Measurements from ENCODE around the gene RPL5. TPM values are rescaled to one million over a fixed set of nuclear protein-coding genes. Genes with fewer than 3 reads are reported as not detected.

RPL5 gene
- total and polyA plus RNA-seq, 2 donors (not counting 1 experiment from before 2014, with no cell fraction given): 1,198 to 2,145 TPM

GRCh38 chr1:92870591-92870990 is 38.8 kb downstream of the RPL5 start:
- Histone ChIP-seq H2AFZ (ENCODE audit: low read length) (no peak overlapping the region), H3K4me2 (ENCODE audit: extremely low read depth, insufficient read depth, low read length) (no peak overlapping the region), H3K27ac (ENCODE audit: insufficient read depth, low read length) (no peak overlapping the region), H3K36me3 (ENCODE audit: control insufficient read depth, insufficient read depth, low read length) (no peaks in the 10 kb centered on the region), H4K20me1 (ENCODE audit: control insufficient read depth, extremely low read depth, insufficient read depth, low read length) (no peaks in the 10 kb centered on the region), H3K9me3 (ENCODE audit: control insufficient read depth, insufficient read depth, low read depth, low read length) (no peaks in the 10 kb centered on the region), H3K79me2 (ENCODE audit: control insufficient read depth, insufficient read depth, low read length) (no peaks in the 10 kb centered on the region), H3K4me1 (ENCODE audit: control insufficient read depth, extremely low read depth, insufficient read depth, low read length) (no peaks in the 10 kb centered on the region), H3K9ac (ENCODE audit: insufficient read depth, low read length) (no peak overlapping the region), H3K4me3 (replicated peaks in 1 of 4; ENCODE audit: control extremely low read depth in 1 of 4, insufficient read depth in 1 of 4, low read depth in 3 of 4, low read length in 4 of 4) (no peak overlapping the region), H3K27me3 (ENCODE audit: control insufficient read depth, insufficient read depth, low read length) (no peaks in the 10 kb centered on the region)
- TF ChIP-seq CTCF (conservative IDR thresholded peaks at IDR 0.05 in 1 of 2, IDR thresholded peaks at IDR 0.05 in 1 of 2; ENCODE audit: low read depth in 1 of 2, low read length in 2 of 2) (no peak), EZH2 (IDR thresholded peaks at IDR 0.05; ENCODE audit: low read length, missing control alignments) (no peak)
- no peak for DNase-seq (ENCODE audit: low read depth in 2 of 2)

GRCh38 chr1:92872719-92873118 is 40.9 kb downstream of the RPL5 start:
- H3K9me3 ChIP-seq (ENCODE audit: control insufficient read depth, insufficient read depth, low read depth, low read length): no peaks in the 10 kb centered on the region
- H3K36me3 ChIP-seq (ENCODE audit: control insufficient read depth, insufficient read depth, low read length): no peaks in the 10 kb centered on the region
- H3K4me1 ChIP-seq (ENCODE audit: control insufficient read depth, extremely low read depth, insufficient read depth, low read length): no peaks in the 10 kb centered on the region
- H3K79me2 ChIP-seq (ENCODE audit: control insufficient read depth, insufficient read depth, low read length): no peaks in the 10 kb centered on the region
- DNase-seq (ENCODE audit: low read depth in 2 of 2): no peak
- TF ChIP-seq CTCF (conservative IDR thresholded peaks at IDR 0.05 in 1 of 2, IDR thresholded peaks at IDR 0.05 in 1 of 2; ENCODE audit: low read depth in 1 of 2, low read length in 2 of 2) (no peak), EZH2 (IDR thresholded peaks at IDR 0.05; ENCODE audit: low read length, missing control alignments) (no peak)
- no peaks in the 10 kb centered on the region for H4K20me1 ChIP-seq (ENCODE audit: control insufficient read depth, extremely low read depth, insufficient read depth, low read length)
- H2AFZ ChIP-seq (ENCODE audit: low read length): no peak overlapping the region
- H3K4me3 ChIP-seq (replicated peaks in 1 of 4; ENCODE audit: control extremely low read depth in 1 of 4, insufficient read depth in 1 of 4, low read depth in 3 of 4, low read length in 4 of 4): no peak overlapping the region
- H3K4me2 ChIP-seq (ENCODE audit: extremely low read depth, insufficient read depth, low read length): no peak overlapping the region
- no peak overlapping the region for H3K9ac ChIP-seq (ENCODE audit: insufficient read depth, low read length)
- H3K27me3 ChIP-seq (ENCODE audit: control insufficient read depth, insufficient read depth, low read length): no peaks in the 10 kb centered on the region
- H3K27ac ChIP-seq (ENCODE audit: insufficient read depth, low read length): no peak overlapping the region

- Histone ChIP-seq H3K4me2 (ENCODE audit: extremely low read depth, insufficient read depth, low read length) (no peak overlapping the region), H3K9ac (ENCODE audit: insufficient read depth, low read length) (no peak overlapping the region), H3K79me2 (ENCODE audit: control insufficient read depth, insufficient read depth, low read length) (no peaks in the 10 kb centered on the region), H3K27me3 (ENCODE audit: control insufficient read depth, insufficient read depth, low read length) (no peaks in the 10 kb centered on the region), H2AFZ (ENCODE audit: low read length) (no peak overlapping the region), H3K9me3 (ENCODE audit: control insufficient read depth, insufficient read depth, low read depth, low read length) (no peaks in the 10 kb centered on the region), H4K20me1 (ENCODE audit: control insufficient read depth, extremely low read depth, insufficient read depth, low read length) (no peaks in the 10 kb centered on the region), H3K27ac (ENCODE audit: insufficient read depth, low read length) (no peak overlapping the region), H3K4me1 (ENCODE audit: control insufficient read depth, extremely low read depth, insufficient read depth, low read length) (no peaks in the 10 kb centered on the region), H3K4me3 (replicated peaks in 1 of 4; ENCODE audit: control extremely low read depth in 1 of 4, insufficient read depth in 1 of 4, low read depth in 3 of 4, low read length in 4 of 4) (no peak overlapping the region), H3K36me3 (ENCODE audit: control insufficient read depth, insufficient read depth, low read length) (no peaks in the 10 kb centered on the region)
- no peak for DNase-seq (ENCODE audit: low read depth in 2 of 2)
- TF ChIP-seq EZH2 (IDR thresholded peaks at IDR 0.05; ENCODE audit: low read length, missing control alignments) (no peak), CTCF (conservative IDR thresholded peaks at IDR 0.05 in 1 of 2, IDR thresholded peaks at IDR 0.05 in 1 of 2; ENCODE audit: low read depth in 1 of 2, low read length in 2 of 2) (no peak)
Measured at GRCh38 chr1:92874987-92875386, 43.1 kb downstream of the RPL5 start.

Data from fibroblast of lung (primary cell).